HG03060 (cell line): ENCODE results near the gene ITGB5.
"Not testable (repeated sequence)": the region's sequence is repeated elsewhere in the genome, so short reads cannot be mapped to it uniquely, and the experiment has no call there.

Source experiments
- ATAC-seq: cut with Tn5 transposase; IDR thresholded peaks from one replicate; pipeline ENCODE4 v1.9.1; 2021; ENCODE audit warnings: low read depth, moderate number of reproducible peaks; ENCODE audit not compliant: unreplicated experiment

ITGB5 gene

GRCh38 chr3:124839896-124840295 lies 47.3 kb downstream of the ITGB5 start:
- ATAC-seq, result no peak

GRCh38 chr3:124838963-124839362 lies 48.2 kb downstream of the ITGB5 start:
- no peak for ATAC-seq

- no peak for ATAC-seq
Observed at GRCh38 chr3:124837730-124838186, 49.4 kb downstream of the ITGB5 start.

GRCh38 chr3:124837065-124837464 lies 50.1 kb downstream of the ITGB5 start:
- ATAC-seq, result no peak

GRCh38 chr3:124836448-124836847 lies 50.7 kb downstream of the ITGB5 start:
- no peak for ATAC-seq

GRCh38 chr3:124834723-124835718 lies 52.1 kb downstream of the ITGB5 start:
- ATAC-seq, result peak; percentile 83

GRCh38 chr3:124833710-124834332 lies 53.3 kb downstream of the ITGB5 start:
- ATAC-seq, result no peak

- ATAC-seq, result no peak
Observed at GRCh38 chr3:124832782-124833709, 54.1 kb downstream of the ITGB5 start.

- no peak for ATAC-seq
Observed at GRCh38 chr3:124831628-124832199, 55.5 kb downstream of the ITGB5 start.

GRCh38 chr3:124829819-124830554 lies 57.2 kb downstream of the ITGB5 start:
- no peak for ATAC-seq

- no peak for ATAC-seq
Observed at GRCh38 chr3:124829178-124829818, 57.9 kb downstream of the ITGB5 start.

- ATAC-seq, result not testable (repeated sequence)
Observed at GRCh38 chr3:124827476-124828206, 59.5 kb downstream of the ITGB5 start.

GRCh38 chr3:124826703-124827102 lies 60.5 kb downstream of the ITGB5 start:
- ATAC-seq, result no peak

GRCh38 chr3:124824286-124824915 lies 62.8 kb downstream of the ITGB5 start:
- no peak for ATAC-seq

GRCh38 chr3:124823648-124824047 lies 63.5 kb downstream of the ITGB5 start:
- ATAC-seq, result no peak

- ATAC-seq, result no peak
Observed at GRCh38 chr3:124823206-124823605, 64.0 kb downstream of the ITGB5 start.

- no peak for ATAC-seq
Observed at GRCh38 chr3:124821356-124821755, 65.8 kb downstream of the ITGB5 start.
